Measurements from ENCODE around the gene SLK.

SLK gene

GRCh38 chr10:104028146-104028545, 61.2 kb downstream of the SLK start:
- TF ChIP-seq CTCF (IDR thresholded peaks at IDR 0.05) = peak; percentile 43

GRCh38 chr10:104028823-104029520, 62.0 kb downstream of the SLK start:
- no peak for TF ChIP-seq CTCF (IDR thresholded peaks at IDR 0.05)

GRCh38 chr10:104029521-104029860, 62.6 kb downstream of the SLK start:
- TF ChIP-seq CTCF (IDR thresholded peaks at IDR 0.05) = no peak

GRCh38 chr10:104031631-104032030, 64.7 kb downstream of the SLK start:
- no peak for TF ChIP-seq CTCF (IDR thresholded peaks at IDR 0.05)

GRCh38 chr10:104032144-104032775, 65.3 kb downstream of the SLK start:
- no peak for TF ChIP-seq CTCF (IDR thresholded peaks at IDR 0.05)

- TF ChIP-seq CTCF (IDR thresholded peaks at IDR 0.05) = no peak
Observed at GRCh38 chr10:104033401-104033930, 66.5 kb downstream of the SLK start.

- TF ChIP-seq CTCF (IDR thresholded peaks at IDR 0.05) = no peak
Observed at GRCh38 chr10:104033966-104034365, 67.0 kb downstream of the SLK start.
